Measurements from ENCODE around the gene MAP4K4.

The MAP4K4 gene

DNA sequence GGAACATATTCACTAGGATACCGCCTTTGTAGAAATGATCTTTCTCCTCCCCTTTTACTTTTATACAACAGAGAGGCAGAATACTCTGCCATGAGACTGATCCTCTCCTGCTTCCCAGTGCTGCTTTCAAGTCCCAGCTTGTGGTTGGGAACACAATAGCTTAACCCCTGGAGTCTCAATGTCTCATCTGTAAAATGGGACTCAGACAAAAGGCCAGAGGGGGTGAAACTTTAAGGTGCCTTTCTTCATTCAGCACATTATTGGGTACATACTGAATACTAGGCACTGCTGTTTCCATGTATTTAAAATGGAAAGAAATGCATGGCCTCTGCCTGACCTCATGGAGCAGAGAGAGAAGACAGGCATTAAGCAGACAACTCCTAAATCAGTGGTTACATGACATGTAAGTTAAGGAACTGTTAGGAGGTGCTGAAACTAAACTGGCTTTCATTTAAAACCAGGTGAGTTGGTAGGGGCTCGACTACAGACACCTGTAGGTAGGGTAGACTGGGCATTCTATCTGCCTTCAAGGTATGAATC, 53.8 kb downstream of the MAP4K4 start:
- intact Hi-C loops (cut with micrococcal nuclease), result no loop called here
- no peaks in the 10 kb centered on the region for H3K9me3 Mint-ChIP-seq
- no peak overlapping the region for H3K27ac Mint-ChIP-seq
- H3K27me3 Mint-ChIP-seq, result no peaks in the 10 kb centered on the region
- H3K36me3 Mint-ChIP-seq (ENCODE audit: low read depth), result no peaks in the 10 kb centered on the region
- H3K4me1 Mint-ChIP-seq (ENCODE audit: low read depth), result peaks cover 67% of the 10 kb centered on the region
- H3K4me3 Mint-ChIP-seq, result no peak overlapping the region

DNA sequence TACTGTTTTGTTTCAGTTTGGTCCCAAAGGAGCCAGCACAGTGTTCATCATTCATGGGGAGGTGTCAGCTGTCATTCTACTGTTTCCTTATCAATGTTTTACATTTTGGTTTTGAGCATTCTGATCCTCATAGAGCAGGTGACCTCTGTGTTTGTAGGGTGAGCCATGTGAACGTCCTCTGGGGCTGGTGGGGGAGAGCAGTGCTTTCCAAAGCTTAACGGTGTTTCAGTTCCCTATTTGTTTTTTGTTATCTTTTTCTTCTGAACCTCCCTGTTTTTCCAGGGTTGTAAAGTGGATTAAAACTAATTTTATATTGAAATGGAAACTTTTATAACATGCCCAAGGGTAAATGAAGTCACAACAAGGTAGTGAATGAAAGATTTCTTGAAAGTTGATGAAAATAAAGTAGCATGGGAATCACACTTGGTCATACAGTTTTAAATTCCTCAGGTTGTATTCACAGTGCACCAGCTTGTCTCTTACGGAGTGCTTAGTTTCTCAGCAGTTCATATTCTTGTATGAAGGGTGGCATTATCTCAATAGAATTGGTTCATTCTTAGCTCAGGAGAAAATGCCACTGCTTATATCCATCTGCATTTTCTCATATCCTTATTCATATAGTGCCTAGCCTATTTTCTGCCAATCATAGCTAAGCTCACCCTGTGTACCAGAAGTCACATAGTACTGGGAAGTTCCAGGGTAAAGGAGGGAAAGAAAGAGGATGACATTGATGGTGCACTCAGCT, 54.5 kb downstream of the MAP4K4 start:
- Mint-ChIP-seq H3K9me3 (no peaks in the 10 kb centered on the region), H3K4me1 (ENCODE audit: low read depth) (peaks cover 60% of the 10 kb centered on the region), H3K27me3 (no peaks in the 10 kb centered on the region), H3K27ac (no peak overlapping the region), H3K4me3 (no peak overlapping the region), H3K36me3 (ENCODE audit: low read depth) (no peaks in the 10 kb centered on the region)
- intact Hi-C loops (cut with micrococcal nuclease), result no loop called here

DNA sequence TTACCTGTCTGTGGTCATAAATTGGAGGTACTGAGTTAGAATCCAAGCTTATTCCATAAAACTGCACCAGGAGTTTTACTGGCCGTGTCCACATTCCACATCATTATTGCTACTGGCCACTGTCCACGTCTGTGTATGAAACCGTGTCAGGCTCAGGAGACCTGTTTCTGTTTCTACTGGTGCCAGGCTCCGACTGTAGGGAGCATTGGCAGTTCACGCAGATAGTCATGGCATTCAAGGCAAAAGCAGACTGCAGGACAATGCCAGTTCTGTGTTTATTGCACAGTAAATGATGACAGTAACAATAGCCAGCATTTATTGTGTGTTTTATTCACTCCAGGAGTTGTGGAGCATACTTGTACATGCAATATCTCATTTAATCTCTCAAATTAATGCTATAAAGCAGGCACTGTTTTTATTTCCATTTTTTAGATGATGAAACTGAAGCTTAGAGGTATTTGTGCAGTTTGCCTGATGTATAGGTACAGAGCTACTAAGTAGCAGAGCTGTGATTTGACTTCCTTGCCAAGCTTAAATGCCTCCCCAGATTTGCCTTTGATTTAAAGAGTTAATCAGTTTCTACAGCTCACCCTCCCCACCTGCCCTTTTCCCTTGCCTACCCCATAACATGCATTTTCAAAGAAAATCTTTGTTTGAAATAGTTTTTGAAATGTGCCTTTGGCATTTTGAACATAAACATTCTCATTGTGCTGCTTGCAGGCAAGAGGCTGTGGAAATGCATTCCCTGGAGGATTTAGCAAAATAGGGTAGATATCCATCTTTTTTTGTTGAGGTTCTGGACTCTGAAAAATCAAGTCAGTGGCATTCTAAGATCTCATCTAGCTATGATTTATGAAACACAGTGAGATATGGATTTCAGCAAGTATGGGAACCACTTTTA, 55.5 kb downstream of the MAP4K4 start:
- intact Hi-C loops (cut with micrococcal nuclease), result no loop called here
- Mint-ChIP-seq H3K36me3 (ENCODE audit: low read depth) (no peaks in the 10 kb centered on the region), H3K27me3 (no peaks in the 10 kb centered on the region), H3K27ac (no peak overlapping the region), H3K4me3 (no peak overlapping the region), H3K9me3 (no peaks in the 10 kb centered on the region), H3K4me1 (ENCODE audit: low read depth) (peaks cover 56% of the 10 kb centered on the region)

DNA sequence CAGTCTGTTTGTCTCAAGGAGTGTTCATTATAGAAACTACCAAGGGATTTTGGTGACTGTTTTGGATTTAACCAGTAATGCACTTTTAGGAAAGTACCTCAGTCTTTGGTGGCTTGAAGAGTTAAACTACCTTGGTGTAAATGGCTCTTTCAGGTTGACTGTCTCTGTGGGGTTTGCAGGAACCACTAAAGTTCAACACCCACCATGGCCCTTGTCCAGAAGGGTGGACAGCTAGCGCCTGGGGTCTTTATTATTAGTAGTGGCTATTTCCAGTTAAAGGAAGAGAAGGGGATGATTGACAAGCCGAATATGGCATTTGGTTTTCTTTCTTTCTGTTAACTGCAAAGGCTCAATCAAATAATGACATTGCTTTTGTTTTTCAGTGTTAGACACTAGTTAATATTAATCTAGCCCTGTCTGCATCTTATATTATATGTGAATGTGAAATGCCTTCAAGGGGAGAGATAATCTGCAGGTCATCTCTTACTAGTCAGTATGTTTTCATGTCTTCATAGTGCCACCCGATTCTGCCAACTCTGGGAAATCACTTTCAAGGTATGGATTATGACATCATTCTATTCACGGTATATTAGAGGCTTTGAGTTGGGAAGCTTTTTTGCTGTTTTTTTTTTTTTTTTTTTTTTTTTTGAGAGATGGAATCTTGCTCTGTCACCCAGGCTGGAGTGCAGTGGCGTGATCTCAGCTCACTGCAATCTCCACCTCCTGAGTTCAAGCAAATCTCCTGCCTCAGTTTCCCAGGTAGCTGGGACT, 56.4 kb downstream of the MAP4K4 start:
- intact Hi-C loops (cut with micrococcal nuclease), result no loop called here
- H3K4me3 Mint-ChIP-seq, result no peak overlapping the region

DNA sequence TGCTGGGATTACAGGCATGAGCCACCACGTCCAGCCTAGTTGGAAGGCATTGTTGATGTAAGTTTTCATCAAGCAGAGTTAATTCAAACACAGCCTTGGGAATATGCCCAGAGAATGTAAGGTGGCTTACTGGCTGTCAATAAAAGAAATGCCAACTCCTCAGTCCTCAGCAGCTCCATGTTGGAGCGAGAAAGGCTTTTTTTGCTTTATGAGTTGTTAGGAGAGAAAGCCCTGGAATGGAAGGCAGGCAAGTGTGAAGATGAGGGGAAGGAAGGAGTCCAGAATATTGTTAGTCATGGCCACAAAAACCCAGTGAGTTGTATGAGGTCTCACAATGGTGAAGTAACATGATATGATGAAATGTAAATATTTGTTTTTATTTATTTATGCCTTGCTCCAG, 57.1 kb downstream of the MAP4K4 start:
- no peaks in the 10 kb centered on the region for H3K9me3 Mint-ChIP-seq
- H3K27me3 Mint-ChIP-seq, result no peaks in the 10 kb centered on the region
- no peak overlapping the region for H3K27ac Mint-ChIP-seq
- H3K4me3 Mint-ChIP-seq, result no peak overlapping the region
- peaks cover 59% of the 10 kb centered on the region for H3K4me1 Mint-ChIP-seq (ENCODE audit: low read depth)
- intact Hi-C loops (cut with micrococcal nuclease), result no loop called here
- H3K36me3 Mint-ChIP-seq (ENCODE audit: low read depth), result no peaks in the 10 kb centered on the region

More for the DNA sequence above, 56.4 kb downstream of the MAP4K4 start:
- Mint-ChIP-seq H3K27ac (no peak overlapping the region), H3K36me3 (ENCODE audit: low read depth) (no peaks in the 10 kb centered on the region), H3K4me1 (ENCODE audit: low read depth) (peaks cover 59% of the 10 kb centered on the region), H3K9me3 (no peaks in the 10 kb centered on the region), H3K27me3 (no peaks in the 10 kb centered on the region)

DNA sequence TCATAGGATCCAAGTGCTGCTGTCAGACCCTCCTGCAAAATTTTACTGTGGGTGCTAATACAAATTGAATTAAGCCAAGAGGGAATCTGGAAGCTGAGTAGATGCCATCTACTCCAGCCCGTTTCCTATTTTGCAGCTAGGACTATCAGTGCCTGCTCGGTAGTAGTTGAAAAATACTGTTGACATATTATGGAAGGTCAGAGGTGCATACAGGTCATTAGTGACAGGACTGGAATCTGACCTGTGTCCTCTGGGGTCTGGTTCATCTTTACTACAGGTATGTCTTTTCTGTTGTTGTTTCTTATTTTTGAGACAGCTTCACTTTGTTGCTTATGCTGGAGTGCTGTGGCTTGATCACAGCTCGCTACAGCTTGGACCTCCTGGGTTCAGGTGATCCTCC, 58.8 kb downstream of the MAP4K4 start:
- H3K27me3 Mint-ChIP-seq, result no peaks in the 10 kb centered on the region
- H3K9me3 Mint-ChIP-seq, result no peaks in the 10 kb centered on the region
- no peaks in the 10 kb centered on the region for H3K36me3 Mint-ChIP-seq (ENCODE audit: low read depth)
- peaks cover 53% of the 10 kb centered on the region for H3K4me1 Mint-ChIP-seq (ENCODE audit: low read depth)
- intact Hi-C loops (cut with micrococcal nuclease), result no loop called here
- H3K4me3 Mint-ChIP-seq, result no peak overlapping the region
- H3K27ac Mint-ChIP-seq, result no peak overlapping the region

DNA sequence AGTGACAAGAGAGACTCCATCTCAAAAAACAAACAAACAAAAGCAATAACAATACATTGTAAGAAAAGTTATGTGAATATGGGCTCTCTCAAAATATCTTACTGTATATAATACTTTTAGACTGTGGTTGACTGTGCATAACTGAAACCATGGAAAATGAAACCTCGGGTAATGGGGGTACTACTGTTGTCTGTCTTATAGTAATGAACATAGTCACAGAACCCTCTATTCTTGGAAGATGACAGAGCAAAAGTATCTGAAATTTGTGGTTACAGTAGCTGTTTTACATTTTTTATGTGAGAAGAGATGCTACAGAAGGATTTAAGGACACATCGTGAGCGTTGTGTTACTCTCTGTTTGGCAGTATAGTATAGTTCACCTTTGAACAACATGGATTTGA, 60.5 kb downstream of the MAP4K4 start:
- H3K4me1 Mint-ChIP-seq (ENCODE audit: low read depth), result peaks cover 52% of the 10 kb centered on the region
- intact Hi-C loops (cut with micrococcal nuclease), result no loop called here
- H3K4me3 Mint-ChIP-seq, result peak overlapping the region; percentile 34
- H3K9me3 Mint-ChIP-seq, result no peaks in the 10 kb centered on the region
- H3K27me3 Mint-ChIP-seq, result no peaks in the 10 kb centered on the region
- no peak overlapping the region for H3K27ac Mint-ChIP-seq
- no peaks in the 10 kb centered on the region for H3K36me3 Mint-ChIP-seq (ENCODE audit: low read depth)

DNA sequence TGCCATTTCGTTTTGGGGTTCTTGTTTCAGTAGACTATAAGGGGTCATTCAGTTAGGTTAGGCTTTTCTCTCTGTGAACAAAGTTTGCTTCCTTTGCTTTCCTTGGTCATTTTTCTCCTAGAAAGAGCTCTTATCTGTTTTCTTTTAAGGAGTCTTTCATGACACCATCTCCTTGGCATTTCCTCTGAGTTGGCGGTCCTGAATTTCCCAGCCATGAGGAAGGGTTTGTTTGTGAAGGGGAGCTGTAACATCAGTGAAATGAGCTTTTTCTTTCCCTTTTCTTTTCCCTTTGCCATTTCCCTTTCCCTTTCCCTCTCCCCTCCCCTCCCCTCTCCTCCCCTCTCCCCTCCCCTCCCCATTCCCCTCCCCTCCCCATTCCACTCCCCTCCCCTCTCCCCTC, 61.7 kb downstream of the MAP4K4 start:
- Mint-ChIP-seq H3K36me3 (ENCODE audit: low read depth) (no peaks in the 10 kb centered on the region), H3K4me3 (no peak overlapping the region), H3K27me3 (no peaks in the 10 kb centered on the region), H3K9me3 (no peaks in the 10 kb centered on the region), H3K27ac (no peak overlapping the region), H3K4me1 (ENCODE audit: low read depth) (peaks cover 53% of the 10 kb centered on the region)
- intact Hi-C loops (cut with micrococcal nuclease), result no loop called here

DNA sequence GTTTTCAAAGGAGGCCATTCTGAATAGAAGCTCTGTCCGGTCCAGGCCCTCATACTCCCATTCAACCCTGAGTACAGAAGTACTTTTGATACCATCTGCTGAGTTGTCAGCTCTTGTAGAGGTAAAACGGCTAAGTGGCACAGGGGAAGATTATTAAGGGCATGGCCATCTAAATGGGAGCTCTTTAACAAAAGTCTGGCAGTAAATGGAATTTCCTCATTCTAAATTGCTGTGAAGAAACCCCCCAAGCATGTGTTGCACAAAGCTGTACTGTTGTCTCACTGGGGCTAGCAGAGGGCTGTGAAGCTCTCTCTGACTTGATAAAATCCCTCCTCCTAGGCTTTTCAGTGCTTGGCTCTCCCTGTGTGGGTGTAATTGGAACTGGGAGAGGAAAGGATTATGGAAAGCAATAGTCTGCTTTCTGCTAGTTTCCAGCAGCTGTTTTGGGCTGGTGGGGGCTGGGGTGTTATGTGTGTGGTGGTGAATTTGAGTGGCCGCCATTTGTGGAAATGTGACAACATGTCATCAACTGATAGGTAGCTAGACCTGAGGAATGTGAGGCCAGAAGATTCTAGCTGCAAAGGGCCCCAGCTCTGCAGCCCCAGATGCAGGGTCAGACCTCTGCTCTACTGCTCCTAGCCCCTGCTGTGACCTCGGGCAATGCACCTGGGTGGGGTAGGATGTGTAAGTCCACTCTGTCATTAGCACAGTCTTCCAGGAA, 65.1 kb downstream of the MAP4K4 start:
- no peaks in the 10 kb centered on the region for H3K36me3 Mint-ChIP-seq (ENCODE audit: low read depth)
- intact Hi-C loops (cut with micrococcal nuclease), result no loop called here
- peak overlapping the region; percentile 17 for H3K27ac Mint-ChIP-seq
- peaks cover 63% of the 10 kb centered on the region for H3K4me1 Mint-ChIP-seq (ENCODE audit: low read depth)
- H3K27me3 Mint-ChIP-seq, result no peaks in the 10 kb centered on the region
- no peaks in the 10 kb centered on the region for H3K9me3 Mint-ChIP-seq
- H3K4me3 Mint-ChIP-seq, result no peak overlapping the region

DNA sequence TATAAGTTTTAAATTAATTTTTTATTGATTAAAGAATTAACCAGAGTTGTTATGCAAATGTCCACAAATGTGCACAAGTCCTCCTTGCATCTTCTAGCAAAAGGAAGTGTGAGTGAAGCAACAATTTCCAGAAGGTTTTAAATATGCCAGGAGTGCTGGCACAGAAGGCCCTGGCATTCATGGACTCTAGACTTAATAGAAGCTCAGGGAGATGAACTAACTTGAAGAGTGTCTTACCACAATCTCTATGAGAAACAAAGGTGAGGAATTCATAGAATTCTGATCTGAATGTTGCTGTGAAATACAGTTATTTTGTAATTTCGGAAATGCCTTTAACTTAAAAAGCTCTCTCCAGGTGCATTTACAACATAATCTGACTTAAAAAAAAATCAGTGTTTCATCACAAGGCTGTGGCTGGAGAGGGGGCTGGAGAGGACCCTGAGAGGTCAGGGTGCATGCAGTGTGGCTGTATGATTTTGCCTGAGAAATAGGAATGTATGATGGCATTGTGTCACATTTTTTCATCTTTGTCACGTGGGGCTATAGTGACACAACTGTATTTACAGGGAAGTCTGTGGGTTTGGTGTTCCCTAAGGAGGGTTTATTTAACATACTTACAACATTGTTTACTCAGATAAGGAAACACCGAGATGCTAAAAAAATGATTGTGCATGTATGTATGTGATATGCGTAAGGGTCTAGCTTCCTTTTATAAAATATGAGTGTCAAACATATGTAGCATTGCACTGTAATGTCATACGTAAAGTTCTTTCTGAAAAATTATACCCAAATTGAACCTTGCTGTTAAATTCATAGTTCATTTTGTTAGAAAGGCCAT, 66.2 kb downstream of the MAP4K4 start:
- H3K36me3 Mint-ChIP-seq (ENCODE audit: low read depth), result no peaks in the 10 kb centered on the region
- no peaks in the 10 kb centered on the region for H3K27me3 Mint-ChIP-seq
- no peak overlapping the region for H3K27ac Mint-ChIP-seq
- H3K9me3 Mint-ChIP-seq, result no peaks in the 10 kb centered on the region
- H3K4me1 Mint-ChIP-seq (ENCODE audit: low read depth), result peaks cover 58% of the 10 kb centered on the region
- intact Hi-C loops (cut with micrococcal nuclease), result no loop called here
- no peak overlapping the region for H3K4me3 Mint-ChIP-seq

DNA sequence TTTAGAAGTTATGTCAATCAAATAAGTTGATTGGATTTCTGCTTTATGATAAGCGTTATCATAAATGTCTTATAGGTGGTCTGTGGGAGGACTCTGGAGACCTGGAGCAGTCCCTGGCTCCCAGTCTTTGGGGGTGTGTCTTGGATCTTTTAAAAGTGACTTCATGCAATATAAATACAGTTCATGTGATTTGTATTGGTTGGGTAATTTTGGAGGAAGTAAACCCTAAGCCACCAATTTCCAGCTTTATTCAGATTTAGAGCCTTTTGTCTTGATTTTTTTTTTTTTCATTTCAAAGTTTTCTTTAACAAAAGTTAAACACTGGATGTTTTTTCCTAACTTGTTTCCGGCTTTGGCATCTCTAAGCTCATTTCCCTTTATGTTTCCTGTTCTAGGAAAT, 68.8 kb downstream of the MAP4K4 start:
- intact Hi-C loops (cut with micrococcal nuclease), result no loop called here
- Mint-ChIP-seq H3K36me3 (ENCODE audit: low read depth) (no peaks in the 10 kb centered on the region), H3K4me3 (no peak overlapping the region), H3K4me1 (ENCODE audit: low read depth) (peaks cover 74% of the 10 kb centered on the region), H3K27ac (no peak overlapping the region), H3K9me3 (no peaks in the 10 kb centered on the region), H3K27me3 (no peaks in the 10 kb centered on the region)

DNA sequence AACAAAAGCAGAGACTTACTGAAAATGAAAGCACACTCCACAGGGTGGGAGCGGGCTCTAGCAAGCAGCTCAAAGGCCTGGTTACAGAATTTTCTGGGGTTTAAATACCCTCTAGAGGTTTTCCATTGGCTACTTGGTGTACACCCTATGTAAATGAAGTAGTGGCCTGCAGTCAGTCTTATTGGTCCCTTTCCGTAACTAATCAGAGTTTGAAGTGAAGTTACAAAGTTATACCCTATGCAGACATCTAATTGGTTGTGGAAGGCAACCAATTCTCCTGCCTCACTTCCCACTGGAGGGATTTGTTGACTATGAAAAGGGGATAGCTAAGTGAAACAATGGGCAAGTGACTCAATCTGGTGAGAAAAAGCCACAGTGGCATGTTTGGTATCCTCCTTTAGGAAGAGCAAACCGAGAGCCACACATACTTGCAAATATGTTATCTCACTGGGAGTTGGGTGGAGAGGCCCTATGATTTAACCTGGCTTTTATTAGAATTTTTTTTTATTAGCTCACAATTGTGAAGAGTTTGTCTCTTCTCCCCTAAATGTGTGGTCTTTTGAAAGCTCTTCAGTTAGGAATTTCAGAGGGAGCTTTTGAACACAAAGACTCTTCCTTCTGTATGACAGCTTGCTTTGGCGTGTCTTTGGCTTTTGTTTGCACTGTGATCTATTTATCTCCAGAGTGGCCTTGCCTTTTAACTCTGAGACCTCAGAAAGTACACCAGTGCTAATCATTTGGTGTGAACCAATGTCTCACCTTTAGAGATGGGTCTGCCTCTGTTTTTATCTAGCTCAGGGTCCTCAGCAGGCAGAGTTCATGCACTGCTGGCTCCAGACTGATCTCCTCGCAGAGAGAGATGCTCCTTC, 69.6 kb downstream of the MAP4K4 start:
- intact Hi-C loops (cut with micrococcal nuclease), result no loop called here
- Mint-ChIP-seq H3K36me3 (ENCODE audit: low read depth) (no peaks in the 10 kb centered on the region), H3K27ac (no peak overlapping the region), H3K4me3 (no peak overlapping the region), H3K27me3 (no peaks in the 10 kb centered on the region), H3K4me1 (ENCODE audit: low read depth) (peaks cover 74% of the 10 kb centered on the region), H3K9me3 (no peaks in the 10 kb centered on the region)

All from dendritic cell treated with granulocyte-macrophage colony-stimulating factor and Interleukin-4, amounts not matched to agents 40 ng/mL and 50 ng/mL, for 4 days (primary cell).